Measurements from ENCODE around the gene SLC9A9. TPM values are rescaled to one million over a fixed set of nuclear protein-coding genes. Genes with fewer than 3 reads are reported as not detected.

SLC9A9 gene
- total and polyA plus RNA-seq, 2 of the 8 experiments (the other 6 are each of a cell fraction or from before 2014, with no cell fraction given): 0.48 to 1.1 TPM

GRCh38 chr3:143329567-143330211 is 518.6 kb downstream of the SLC9A9 start (continued):
- TF ChIP-seq CHD7 (IDR thresholded peaks at IDR 0.05; ENCODE audit: insufficient replicate concordance, low read length) (no peak), GABPA (IDR thresholded peaks at IDR 0.05; ENCODE audit: borderline replicate concordance, insufficient read depth, low read length) (no peak), CTCF (IDR thresholded peaks at IDR 0.05; ENCODE audit: control extremely low read depth in 1 of 3, insufficient read depth in 1 of 3, low read depth in 1 of 3, low read length in 3 of 3) (no peak), TAF1 (IDR thresholded peaks at IDR 0.05; ENCODE audit: low read depth, low read length) (no peak), BACH1 (IDR thresholded peaks at IDR 0.05; ENCODE audit: low read length) (no peak)
